GM18870 (cell line): ENCODE measurements around the gene ENTPD1.
"Not testable (repeated sequence)": the region's sequence is repeated elsewhere in the genome, so short reads cannot be mapped to it uniquely, and the experiment has no call there.

Experiments used
- ATAC-seq: cut with Tn5 transposase; IDR thresholded peaks from one replicate; pipeline ENCODE4 v1.9.1; 2021; ENCODE audit warnings: moderate library complexity; ENCODE audit not compliant: unreplicated experiment

Gene ENTPD1

DNA sequence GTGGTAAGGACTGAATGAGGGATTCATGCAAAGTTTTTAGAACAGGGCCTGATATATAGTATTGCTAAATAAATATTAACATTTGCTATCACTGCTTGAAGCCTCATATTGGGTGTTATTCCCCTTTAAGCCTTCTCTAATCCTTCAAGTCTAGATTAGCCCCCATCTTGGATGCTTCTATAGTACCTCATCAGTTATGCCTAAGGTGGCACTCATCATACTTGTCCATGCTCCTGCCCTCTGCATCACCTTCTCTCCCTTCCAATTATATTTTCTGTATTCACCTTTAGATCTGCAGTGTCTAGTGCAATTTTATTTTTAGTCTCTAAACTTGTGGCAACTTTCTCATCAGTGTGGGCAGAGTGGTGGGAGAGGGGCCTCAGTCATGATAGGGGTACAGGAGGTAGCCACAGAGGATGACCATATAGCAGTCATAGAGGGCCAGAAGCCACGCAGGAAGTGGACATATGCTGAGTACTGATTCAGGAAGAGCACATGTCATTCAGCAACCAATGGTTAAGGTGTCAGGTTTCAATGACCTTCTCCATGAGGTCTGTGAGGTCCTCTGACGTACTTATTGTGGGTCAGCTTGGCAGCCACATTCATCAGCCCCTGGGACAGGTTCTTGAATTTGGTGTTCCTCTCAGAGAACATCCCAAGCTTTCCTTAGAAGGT is 2.5 kb downstream of the ENTPD1 start:
- peak; percentile 54 for ATAC-seq

DNA sequence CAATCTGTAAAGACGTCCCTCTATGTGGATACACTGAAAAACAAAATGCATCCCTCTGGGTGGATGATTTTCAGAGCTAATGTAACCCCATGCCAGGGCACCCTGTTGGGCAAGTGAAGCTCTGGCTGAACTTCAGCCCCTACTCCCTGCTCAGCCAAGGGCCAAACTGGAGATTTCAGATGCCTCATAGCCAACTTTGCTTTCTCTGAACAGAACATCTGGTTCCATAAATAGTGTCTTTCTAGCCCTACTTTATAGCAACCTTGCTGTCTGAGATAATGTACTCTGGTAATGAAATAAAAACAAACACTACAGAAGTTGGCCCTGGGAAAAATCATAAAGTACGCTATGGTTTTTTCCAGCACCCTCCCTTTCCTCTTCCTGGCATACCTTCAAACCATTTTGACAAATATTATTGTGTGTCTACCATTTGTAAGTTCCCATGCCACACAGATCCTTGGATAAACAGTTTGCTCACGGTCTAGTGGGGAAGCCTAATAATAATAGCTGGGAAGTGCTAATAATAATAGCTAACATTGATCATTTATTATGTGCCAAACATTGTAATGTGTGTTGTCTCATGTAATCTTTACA is 3.4 kb downstream of the ENTPD1 start:
- no peak for ATAC-seq

DNA sequence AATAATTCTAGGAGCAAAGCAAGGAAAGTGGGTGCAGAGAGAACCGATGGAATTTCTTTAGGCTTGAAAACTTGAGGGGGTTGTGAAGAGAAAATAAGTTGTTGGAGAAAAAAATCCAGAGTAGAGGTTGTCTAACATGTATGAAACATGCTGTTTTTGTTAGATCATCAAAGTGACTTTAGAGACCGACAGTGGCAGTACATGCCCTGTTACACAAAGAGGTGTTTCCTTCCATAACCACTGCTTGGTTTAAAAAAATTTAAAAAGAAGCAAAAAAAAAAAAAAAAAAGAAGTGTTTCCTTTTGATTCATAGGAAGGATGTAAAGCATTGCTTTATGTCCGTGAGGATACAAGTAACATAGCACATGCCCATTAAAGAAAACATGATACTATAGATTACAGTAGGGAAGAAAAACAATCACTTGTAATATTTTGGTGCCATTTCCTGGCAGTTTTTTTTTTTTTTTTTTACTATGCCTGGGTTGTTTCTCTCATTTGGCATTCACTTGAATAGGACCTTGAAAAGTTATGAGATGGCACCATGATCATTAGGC is 6.1 kb downstream of the ENTPD1 start:
- no peak for ATAC-seq

DNA sequence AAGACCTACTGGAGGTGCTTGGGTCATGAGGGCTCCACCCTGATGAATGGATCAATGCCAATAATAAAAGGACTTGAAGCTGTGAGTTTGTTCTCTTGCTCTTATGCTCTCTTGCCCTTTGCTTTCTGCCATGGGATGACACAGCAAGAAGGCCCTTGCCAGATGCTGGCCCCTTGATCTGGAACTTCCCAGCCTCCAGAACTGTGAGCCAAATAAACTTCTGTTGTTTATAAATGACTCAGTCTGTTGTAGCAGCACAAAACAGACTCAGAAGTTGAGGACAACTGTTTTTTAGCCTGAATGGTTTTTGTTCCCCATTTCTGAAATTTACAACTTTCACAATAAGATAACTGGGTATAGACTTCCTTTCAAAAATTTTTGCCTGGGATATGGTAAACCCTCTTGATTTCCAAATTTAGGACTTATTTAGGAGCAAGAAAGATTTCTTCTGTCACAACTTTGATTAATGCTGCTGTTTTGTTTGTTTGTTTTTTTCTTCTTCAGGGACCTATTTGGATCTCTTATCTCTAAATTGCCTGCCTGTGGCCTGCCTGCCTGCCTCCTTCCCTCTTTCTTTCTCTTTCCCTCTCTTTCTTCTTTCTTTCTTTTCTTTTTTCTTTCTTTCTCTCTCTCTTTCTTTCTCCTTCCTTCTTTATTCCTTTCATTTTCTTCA is 12.1 kb downstream of the ENTPD1 start:
- peak; percentile 85 for ATAC-seq

DNA sequence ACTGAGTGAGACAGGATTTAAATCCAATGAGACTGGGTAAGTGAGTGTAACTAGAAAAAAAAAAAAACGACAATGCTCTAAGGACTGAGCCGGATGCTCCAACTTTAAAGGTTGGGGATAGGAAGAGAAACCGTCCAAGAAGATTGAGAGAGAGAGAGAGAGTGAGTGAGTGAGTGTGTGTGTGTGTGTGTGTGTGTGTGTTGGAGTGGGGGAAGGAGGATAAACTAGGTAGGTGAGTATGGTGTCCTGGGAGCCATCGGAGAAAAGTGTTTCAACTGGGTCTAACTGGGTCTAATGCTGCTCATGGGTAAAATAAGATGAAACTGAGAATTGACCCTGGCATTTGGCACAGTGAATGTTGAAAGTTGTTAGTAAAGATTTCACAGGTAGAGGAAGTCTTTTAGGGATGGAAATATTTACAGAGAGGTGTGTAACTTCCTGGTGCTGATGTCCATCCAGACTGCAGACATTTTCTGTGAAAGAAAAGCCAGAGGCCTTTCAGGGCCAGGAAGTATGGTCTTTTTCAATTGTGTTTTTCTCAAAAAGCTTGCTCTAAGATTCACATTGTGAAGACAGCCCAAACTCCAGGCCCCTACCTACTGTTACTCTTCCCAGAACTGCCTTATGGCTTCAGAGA is 14.2 kb downstream of the ENTPD1 start:
- no peak for ATAC-seq

DNA sequence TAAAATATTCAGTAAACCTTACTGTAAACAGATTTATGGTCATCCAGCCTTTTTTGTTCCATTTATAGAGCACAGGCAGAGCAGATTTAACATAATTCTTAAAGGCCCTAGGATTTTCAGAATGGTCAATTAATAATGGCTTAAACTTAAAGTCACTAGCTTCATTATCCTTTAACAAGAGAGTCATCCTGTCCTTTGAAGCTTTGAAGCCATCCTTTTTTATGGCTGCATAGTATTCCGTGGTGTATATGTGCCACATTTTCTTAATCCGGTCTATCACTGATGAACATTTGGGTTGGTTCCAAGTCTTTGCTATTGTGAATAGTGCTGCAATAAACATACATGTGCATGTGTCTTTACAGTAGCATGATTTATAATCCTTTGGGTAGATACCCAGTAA is 17.5 kb downstream of the ENTPD1 start:
- ATAC-seq: not testable (repeated sequence)

DNA sequence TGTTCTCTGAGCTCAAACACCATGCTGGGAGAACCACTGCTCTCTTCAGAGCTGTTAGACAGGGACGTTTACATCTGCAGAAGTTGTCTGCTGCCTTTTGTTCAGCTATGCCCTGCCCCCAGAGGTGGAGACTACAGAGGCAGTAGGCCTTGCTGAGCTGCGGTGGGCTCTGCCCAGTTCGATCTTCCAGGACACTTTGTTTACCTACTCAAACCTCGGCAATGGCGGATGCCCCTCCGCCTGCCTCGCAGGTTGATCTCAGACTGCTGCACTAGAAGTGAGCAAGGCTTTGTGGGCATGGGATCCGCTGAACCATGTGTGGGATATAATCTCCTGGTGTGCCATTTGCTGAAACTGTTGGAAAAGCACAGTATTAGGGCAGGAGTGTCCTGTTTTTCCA is 21.7 kb downstream of the ENTPD1 start:
- not testable (repeated sequence) for ATAC-seq

DNA sequence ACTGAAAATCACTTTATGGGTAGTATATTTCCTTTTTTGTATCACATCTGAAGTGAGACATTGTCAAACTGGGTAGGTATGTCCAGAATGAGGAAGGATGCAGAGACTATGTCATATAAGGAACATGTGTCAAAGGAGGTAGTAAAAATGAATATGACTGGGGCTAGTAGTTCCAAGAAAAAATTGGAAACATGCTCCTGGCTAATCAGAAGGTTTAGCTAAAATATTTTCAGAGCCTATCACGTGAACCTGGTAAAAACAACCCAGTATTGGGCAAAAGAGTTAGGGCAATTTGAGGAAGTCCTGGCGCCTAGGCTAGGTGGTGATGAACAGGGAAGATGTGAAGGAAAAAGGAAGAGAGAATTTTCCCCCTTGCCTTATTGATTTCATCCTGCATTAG is 26.4 kb downstream of the ENTPD1 start:
- no peak for ATAC-seq

DNA sequence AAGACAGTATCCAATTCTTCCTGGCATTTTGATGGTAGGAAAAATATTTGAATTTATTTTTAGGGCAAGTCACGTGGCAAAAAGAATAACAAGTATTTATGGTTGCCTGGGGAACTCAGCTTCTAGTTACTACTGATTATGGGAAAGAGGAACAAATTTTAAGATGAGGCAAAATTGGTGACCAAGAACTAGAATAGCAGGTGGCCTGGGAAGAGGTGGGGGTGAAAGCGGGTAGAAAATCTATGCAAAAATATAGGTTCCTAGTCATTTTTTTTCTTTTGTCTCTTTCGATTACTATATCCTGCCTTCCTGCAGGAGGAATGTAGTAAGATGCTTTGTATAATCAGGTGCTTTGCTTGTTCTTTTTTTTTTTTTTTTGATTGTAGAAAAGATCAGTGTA is 27.8 kb downstream of the ENTPD1 start:
- peak; percentile 57 for ATAC-seq

DNA sequence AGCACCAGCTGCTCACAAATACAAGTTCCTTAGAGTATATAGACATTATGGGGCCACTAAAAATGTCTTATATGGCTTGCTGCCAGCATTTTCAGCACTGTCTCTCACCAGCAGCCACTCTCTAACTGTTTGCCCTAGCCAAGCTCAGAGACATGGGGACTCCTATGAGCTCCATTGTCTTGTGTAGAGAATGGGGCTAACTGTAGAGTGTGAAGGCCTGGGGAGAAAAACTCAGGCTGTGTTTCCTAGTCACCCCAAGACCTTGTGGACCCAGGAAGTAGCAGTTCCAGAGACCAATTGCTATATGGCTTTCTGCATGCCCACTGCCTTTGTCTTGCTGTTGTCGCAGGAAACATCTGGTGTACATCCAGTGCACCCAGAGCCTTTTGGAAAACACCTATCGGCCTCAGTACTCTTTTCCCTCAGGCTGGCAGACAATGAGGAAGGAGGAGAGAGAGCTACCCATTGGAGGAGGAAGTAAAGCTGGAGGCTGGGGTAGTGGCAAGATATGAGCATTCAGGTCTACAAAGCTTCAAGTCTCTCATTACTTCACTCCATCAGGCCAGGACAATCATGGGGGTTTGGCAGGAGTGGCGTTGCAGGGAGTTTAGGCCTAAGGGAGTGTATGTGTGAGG is 28.4 kb downstream of the ENTPD1 start:
- peak; percentile 5 for ATAC-seq

DNA sequence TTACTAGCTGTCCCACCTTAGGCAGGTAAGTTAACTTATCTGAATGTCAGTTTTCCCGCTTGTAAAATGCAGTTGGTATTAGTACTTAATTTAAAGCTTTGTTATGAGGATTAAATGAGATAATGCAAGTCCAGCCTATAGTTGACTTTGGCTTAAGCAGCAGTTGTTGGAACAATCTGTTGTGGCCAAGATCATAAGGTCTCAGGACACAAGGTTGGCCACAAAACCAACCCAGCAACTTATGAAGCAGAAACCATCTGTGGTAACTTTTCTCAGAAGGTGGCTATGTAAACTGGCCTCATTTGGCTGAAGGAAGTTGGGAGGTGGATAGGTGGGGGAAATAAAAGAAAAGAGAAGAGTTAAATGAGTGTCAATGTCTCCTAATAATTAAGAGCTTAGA is 29.4 kb downstream of the ENTPD1 start:
- ATAC-seq: no peak

DNA sequence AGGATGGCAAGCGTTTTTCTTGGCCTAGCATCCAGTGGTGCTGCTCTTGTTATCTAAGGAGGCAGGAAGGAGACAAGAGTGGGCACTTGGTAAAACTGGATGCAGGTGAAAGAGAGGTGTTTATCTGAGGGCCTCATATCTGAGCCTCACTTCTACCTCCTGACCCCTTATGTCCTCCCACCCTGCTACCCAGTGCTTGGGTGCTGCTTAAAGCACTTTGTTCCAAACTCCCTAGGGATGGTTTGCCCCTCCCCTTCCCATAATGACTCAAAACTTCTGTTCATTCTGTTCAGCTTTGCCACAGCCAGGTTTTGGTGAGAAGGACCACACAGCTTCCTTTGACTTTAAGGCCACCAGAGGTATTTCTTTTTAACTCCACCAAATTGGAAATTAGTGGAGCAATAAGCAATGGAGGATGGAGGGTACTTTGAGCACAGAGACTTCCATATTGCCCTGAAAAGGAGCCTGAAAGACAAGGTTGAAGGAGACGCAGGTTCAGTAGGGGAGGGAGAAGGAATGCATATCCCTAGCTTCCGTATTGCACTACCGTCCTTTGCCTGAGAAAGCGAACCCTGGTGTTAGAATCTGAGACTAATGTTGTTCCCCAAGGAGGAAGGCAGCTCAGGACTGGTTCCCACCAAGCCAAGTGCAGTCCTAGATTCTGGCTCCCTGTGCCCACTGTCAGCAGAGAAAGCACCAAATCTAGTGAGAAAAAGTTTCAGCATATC is 30.1 kb downstream of the ENTPD1 start:
- no peak for ATAC-seq

DNA sequence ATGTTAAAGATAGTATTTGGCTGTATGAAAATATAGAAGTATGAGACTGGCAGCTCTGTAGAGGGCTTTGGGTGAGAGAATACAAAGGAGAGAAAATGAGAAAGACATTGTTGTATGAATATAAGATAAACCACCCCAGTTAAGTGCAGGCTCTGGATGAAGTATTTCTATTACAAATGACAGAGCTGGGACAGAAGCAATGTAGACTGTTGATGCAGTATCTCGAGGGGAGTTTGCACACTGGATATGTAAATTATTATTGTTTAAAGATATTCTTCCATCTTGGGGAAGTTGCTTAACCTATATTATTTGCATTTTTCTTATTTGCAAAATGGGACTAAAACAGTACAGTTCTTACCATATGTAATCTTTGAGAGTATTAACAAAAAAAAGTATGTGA is 31.5 kb downstream of the ENTPD1 start:
- no peak for ATAC-seq

DNA sequence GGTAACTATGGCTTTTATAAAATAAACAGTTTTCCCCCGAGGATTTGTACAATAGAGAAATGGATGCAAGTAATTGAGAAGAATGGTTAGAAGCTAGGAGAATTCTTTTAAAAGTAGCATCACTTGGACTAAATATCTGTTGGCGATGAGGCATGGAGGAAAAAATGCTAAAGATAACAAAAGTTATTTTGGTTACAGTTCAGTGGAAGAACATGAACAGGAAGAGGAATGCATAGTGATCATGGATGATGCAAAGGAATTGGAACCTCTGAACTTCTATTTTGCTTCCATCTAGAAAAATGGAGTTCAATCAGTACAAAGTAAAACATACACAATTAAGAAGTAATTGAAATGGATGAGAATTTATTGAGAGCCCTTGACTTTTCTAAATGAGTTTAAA is 32.9 kb downstream of the ENTPD1 start:
- ATAC-seq: no peak

DNA sequence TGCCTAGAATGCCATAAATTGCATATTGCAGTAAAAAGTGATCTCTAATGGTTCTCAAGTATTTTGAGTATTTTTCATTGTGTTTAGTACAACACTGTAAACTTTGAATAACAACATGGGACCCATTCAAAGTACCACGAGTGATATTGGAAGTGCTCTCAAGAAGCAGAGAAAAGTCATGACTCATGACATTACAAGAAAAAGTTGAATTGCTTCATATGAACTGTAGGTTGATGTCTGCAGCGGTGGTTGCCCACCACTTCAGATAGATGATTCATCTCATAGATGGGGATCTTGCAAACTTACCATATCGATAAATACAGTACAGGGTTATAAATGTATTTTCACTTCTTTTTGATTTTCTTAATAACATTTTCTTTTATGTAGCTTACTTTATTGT is 33.9 kb downstream of the ENTPD1 start:
- no peak for ATAC-seq

DNA sequence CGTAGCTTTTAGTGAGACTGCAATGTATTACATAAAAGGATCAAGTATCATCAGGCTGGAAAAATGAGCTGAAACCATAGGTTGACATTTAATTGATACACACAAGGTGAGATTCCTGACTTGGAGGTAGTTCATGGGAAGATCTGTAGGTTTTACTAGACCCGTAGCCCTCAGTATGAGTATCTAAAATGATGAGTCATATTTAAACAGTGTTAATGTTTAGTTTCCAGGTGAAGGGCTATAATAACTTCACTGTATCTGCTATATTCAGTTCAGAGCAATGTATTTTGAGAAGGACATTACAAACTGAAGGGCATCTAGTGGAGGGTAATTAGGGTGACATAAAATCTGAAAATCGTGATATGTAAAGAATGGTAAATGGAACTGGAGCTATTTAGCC is 35.0 kb downstream of the ENTPD1 start:
- peak; percentile 39 for ATAC-seq

DNA sequence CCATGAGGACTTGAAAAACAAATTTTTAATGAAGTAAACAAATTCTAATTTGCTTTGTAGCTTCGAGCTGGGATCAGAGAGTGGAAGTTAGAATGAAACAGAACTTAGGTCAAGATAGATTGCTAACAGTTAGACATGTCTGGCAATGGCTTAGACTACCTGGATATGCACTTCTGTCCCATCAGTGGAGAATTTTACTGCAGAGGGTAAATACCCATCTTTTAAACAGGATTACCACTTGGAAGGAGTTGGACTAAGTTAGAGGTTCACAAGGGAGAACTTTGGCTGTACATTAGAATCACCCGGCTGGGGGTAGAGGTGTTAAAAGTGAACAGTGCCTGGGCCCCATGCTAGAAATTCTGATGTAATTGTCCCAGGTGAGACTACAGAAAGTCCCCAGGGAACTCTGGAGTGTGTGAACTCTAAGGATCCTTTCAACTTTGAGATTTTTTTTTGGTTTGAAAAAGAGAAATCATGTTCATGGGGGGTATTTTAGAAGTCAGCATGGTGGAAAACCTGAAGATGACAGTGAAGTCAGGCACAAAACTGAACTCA is 35.5 kb downstream of the ENTPD1 start:
- no peak for ATAC-seq

DNA sequence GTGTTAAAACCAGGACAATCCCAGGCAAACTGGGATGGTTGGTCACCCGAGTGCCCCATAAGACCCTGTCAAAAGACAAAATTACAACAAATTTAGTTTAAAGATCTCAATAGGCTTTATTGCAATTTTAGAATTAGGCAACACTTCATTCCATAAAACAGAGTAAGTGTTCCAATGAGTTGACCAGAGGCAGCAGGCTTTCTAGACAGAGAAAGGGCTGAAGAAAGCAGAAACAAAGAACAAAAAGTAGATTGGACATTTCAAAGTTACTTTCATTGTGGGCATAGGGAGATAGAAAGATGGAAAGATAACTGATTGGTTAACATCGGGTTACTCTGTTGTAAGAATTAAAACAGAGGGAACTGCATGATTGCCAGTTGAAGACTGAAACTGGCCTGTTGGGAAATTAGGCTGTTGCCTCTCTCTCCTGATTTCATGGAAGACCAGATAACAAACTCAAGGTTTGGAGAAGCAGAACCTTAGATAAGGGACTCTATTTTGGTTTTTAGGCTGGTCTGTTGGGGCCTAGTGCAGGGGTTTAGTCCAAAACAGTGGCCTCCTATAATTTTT is 36.3 kb downstream of the ENTPD1 start:
- no peak for ATAC-seq

DNA sequence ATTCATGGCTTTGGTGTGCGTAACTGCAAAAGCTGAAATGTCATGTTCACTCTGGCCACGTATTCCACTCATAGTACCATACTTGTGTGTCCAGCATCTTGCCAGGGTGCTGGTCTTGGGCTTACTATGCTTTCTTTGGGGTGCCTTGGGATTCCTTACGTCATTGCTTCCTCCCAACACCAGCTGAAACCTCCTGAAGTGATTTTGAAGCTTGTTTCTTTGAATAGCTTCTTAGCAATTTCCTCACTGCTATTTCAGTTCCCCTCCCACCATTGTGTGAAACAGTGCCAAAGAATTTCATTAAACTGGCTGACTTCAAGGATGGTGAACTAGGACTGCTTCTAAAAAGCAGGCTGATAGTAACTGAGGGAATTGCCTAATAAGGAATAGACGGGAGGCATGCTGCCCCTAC is 36.9 kb downstream of the ENTPD1 start:
- ATAC-seq: no peak
